Measurements from ENCODE around the gene LAMA1.

The LAMA1 gene

GRCh38 chr18:6997808-6998207 is 119.8 kb downstream of the LAMA1 start:
- no peak overlapping the region for H3K4me3 ChIP-seq (ENCODE audit: low read depth, low read length)
- TF ChIP-seq, protein P1, sequence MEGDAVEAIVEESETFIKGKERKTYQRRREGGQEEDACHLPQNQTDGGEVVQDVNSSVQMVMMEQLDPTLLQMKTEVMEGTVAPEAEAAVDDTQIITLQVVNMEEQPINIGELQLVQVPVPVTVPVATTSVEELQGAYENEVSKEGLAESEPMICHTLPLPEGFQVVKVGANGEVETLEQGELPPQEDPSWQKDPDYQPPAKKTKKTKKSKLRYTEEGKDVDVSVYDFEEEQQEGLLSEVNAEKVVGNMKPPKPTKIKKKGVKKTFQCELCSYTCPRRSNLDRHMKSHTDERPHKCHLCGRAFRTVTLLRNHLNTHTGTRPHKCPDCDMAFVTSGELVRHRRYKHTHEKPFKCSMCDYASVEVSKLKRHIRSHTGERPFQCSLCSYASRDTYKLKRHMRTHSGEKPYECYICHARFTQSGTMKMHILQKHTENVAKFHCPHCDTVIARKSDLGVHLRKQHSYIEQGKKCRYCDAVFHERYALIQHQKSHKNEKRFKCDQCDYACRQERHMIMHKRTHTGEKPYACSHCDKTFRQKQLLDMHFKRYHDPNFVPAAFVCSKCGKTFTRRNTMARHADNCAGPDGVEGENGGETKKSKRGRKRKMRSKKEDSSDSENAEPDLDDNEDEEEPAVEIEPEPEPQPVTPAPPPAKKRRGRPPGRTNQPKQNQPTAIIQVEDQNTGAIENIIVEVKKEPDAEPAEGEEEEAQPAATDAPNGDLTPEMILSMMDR (conservative IDR thresholded peaks at IDR 0.05; ENCODE audit: low read depth, low read length): no peak
- peak; percentile 71 for DNase-seq (ENCODE audit: low read depth)

DNA sequence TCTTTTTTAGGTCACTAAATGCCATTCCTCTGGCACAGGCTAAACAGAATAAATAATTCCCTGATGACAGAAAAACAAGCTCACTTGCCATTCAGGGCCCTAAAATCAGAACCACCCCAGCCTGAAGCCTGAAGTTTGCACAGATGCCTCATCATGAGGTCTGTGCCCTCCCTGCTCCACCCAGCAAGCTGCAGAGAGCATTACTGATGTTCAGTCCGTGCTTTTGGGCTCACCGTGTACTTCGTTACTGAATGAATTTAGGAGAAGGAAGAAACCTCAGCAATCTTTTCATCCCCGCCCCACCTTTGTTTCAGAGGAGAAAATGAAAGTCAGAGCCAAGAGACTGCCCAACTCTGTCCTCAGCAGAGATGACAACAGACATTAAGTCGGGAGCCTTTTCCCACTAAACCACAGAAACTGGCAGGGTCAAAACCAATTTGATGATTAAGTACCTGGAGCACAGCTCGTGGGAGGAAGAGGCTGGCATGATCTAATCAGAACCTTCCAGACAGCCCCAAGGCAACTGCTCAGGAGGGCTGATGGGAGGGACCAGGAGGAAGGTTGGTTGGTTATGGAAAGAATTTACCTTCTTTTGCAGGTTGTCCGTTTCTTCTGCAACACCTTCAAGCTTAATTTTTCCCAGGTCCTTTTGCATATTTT is 122.7 kb downstream of the LAMA1 start:
- no peak overlapping the region for H3K4me3 ChIP-seq (ENCODE audit: low read depth, low read length)
- TF ChIP-seq, protein P1 (conservative IDR thresholded peaks at IDR 0.05; ENCODE audit: low read depth, low read length): no peak
- no peak for DNase-seq (ENCODE audit: low read depth)

DNA sequence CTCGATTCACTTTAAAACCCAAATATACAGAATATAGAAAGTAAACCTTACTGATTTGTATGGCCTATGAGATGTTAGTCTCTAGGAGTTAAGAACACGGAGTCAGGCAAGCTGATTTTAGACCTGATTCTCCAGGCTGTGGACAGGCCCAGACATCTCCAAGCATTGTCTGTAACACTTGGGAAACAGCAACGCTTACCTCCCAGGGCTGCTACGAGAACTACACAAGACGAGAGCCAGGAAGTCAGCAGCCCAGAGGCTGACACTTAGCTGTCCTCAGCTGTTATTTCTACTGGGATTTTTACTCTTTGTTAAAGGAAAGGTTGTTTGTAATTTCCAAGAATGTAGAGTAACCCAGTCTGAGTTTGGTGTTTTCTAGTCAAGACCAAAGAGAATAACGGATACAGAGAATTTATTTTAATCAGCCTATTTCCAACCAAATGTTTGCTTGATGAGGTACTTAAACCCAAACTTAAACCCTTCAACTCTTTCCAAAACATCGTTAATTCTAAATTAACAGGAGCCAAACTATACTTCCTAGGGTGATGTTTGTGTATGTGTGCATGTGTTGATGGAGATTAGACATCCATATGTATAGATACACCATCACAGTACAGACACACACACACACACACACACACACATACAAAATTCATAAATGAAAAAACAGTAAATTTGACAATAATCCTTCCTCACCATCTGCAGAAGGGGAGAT is 123.4 kb downstream of the LAMA1 start:
- TF ChIP-seq, protein P1 (conservative IDR thresholded peaks at IDR 0.05; ENCODE audit: low read depth, low read length): no peak
- H3K4me3 ChIP-seq (ENCODE audit: low read depth, low read length): no peak overlapping the region
- DNase-seq (ENCODE audit: low read depth): peak; percentile 19

DNA sequence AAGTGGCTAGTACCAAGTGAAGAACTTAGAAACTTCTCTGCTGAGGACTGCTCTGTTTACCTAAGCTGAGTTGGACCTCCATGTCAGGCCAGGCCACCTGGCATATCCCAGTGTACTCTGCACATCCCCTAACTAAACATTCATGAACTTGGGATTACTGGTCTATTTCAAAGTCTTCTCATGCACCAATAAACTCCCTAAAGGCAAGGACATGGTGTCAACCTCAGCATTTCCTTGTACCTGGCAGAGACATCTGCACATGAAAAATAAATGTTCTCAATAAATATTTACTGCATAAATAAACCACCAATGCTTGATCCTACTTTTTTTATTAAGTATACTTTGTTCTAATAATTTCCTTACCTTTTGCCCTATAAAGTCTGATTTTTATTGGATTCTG is 124.8 kb downstream of the LAMA1 start:
- TF ChIP-seq, protein P1 (conservative IDR thresholded peaks at IDR 0.05; ENCODE audit: low read depth, low read length): no peak
- no peak for DNase-seq (ENCODE audit: low read depth)
- H3K4me3 ChIP-seq (ENCODE audit: low read depth, low read length): no peak overlapping the region

- H3K4me3 ChIP-seq (ENCODE audit: low read depth, low read length): no peak overlapping the region
- DNase-seq (ENCODE audit: low read depth): no peak
- TF ChIP-seq, protein P1 (conservative IDR thresholded peaks at IDR 0.05; ENCODE audit: low read depth, low read length): no peak
These were observed 134.2 kb downstream of the LAMA1 start for GRCh38 chr18:6983366-6983765.

DNA sequence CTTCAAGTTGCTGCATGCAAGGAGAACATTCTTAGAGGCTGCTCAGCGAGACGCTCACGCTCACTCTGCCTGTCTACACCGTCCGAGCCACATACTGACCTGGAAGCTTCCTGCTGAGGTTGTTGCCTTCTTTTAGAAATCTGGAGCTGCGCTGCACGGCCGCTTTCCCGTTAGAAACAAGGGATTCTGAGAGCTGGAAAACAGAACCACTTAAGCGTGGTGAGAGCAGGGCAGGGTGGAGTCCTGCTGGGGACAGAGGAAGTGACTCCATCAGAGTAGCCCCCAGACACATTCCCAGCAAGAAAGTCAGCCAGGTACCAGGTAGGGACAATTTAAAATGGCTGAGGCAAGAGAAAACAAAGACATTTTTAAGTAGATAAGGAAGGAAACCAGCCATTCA is 135.2 kb downstream of the LAMA1 start:
- H3K4me3 ChIP-seq (ENCODE audit: low read depth, low read length): no peak overlapping the region
- DNase-seq (ENCODE audit: low read depth): no peak
- TF ChIP-seq, protein P1 (conservative IDR thresholded peaks at IDR 0.05; ENCODE audit: low read depth, low read length): no peak

GRCh38 chr18:6980363-6980762 is 137.2 kb downstream of the LAMA1 start:
- DNase-seq (ENCODE audit: low read depth): peak; percentile 23
- TF ChIP-seq, protein P1 (conservative IDR thresholded peaks at IDR 0.05; ENCODE audit: low read depth, low read length): no peak
- no peak overlapping the region for H3K4me3 ChIP-seq (ENCODE audit: low read depth, low read length)

Measured in choroid plexus epithelial cell (primary cell).